Upper lobe of left lung (tissue), 6 donors: Measurements from ENCODE around the gene TYW1. TPM values are rescaled to one million over a fixed set of nuclear protein-coding genes. Genes with fewer than 3 reads are reported as not detected.
A peak's percentile ranks its signal among the peaks of the same experiment; 100 is the strongest.
"Not testable (repeated sequence)": the region's sequence is repeated elsewhere in the genome, so short reads cannot be mapped to it uniquely, and the experiment has no call there.

ENCODE experiments used
- ATAC-seq, 2 donors: fragments of 200-7000 bp; cut with Tn5 transposase; one replicate each; pipeline ENCODE4 v1.9.1; 2022; ENCODE audit warnings: mild to moderate bottlenecking in 2 of 2, moderate library complexity in 2 of 2; ENCODE audit not compliant: low FRiP score in 2 of 2
- DNase-seq, 2 donors: peaks; one replicate each; pipeline ENCODE4 v3.0.0-alpha.2; 2019 to 2020
- H3K27ac ChIP-seq, 4 donors: fragments of 200-600 bp; sonication (generic); one replicate each; pipeline ENCODE4 v1.5.1; 2016 to 2019
- H3K27me3 ChIP-seq, 4 donors: fragments of 200-600 bp; sonication (generic); one replicate each; pipeline ENCODE4 v1.5.1; 2017 to 2019
- H3K36me3 ChIP-seq, 4 donors: fragments of 200-600 bp; sonication (generic); one replicate each; pipeline ENCODE4 v1.5.1; 2016 to 2019
- H3K4me1 ChIP-seq, 4 donors: fragments of 200-600 bp; sonication (generic); one replicate each; pipeline ENCODE4 v1.5.1; 2018 to 2019
- H3K4me3 ChIP-seq, 4 donors: fragments of 200-600 bp; sonication (generic); one replicate each; pipeline ENCODE4 v1.5.1; 2017 to 2019; ENCODE audit warnings: mild to moderate bottlenecking in 2 of 4, moderate library complexity in 1 of 4
- H3K9me3 ChIP-seq, 4 donors: fragments of 200-600 bp; sonication (generic); one replicate each; pipeline ENCODE4 v1.5.1; 2018 to 2019
- EP300 ChIP-seq, 4 donors: sonication (generic); formaldehyde crosslinking; IDR thresholded peaks; one replicate each; pipeline ENCODE4 v1.5.1; 2017; ENCODE audit warnings: antibody characterized with exemption in 4 of 4, control low read depth in 2 of 4
- POLR2A ChIP-seq, 4 donors: fragments of 450-650 bp; IDR thresholded peaks; one replicate each; pipeline ENCODE4 v1.5.1; 2016 to 2017; ENCODE audit warnings: antibody characterized with exemption in 4 of 4, mild to moderate bottlenecking in 2 of 4
- POLR2AphosphoS5 ChIP-seq, 2 donors: sonication (generic); formaldehyde crosslinking; IDR thresholded peaks; one replicate each; pipeline ENCODE4 v1.5.1; 2017; ENCODE audit warnings: antibody characterized with exemption in 2 of 2
- WGBS, 2 donors: methylation state at CpG; one replicate each; pipeline ENCODE4 v1.1.5; 2017 to 2018; 5-methylcytosine and 5-hydroxymethylcytosine counted together
- total RNA-seq, 6 donors: library from RNA; depleted of rRNA in 4 of 6; stranded (reverse); fragments of >200 nt in 4 of 6; gene quantifications; one replicate each; pipeline versions ENCODE4 v1.1.0 to v1.2.1, GENCODE V29; 2016 to 2021
- TF ChIP-seq, protein P1 (sequence below), 6 experiments: fragments of 450-650 bp in 4 of 6; fragments of 200-600 bp in 2 of 6; sonication (generic) in 2 of 6; IDR thresholded peaks; one replicate each; pipeline ENCODE4 v1.5.1; 2016 to 2019; ENCODE audit warnings: antibody characterized with exemption in 6 of 6
- donor health status: DM: no; HTN: no; CAD: no; lungs with moderate emphysema.
- donor health status: DM: no; HTN: yes; CAD: no; lungs with severe emphysema.

Gene TYW1
- 10 to 100 TPM; 13.9 to 40.9 (median 17.2) TPM for total RNA-seq

GRCh38 chr7:66996444-66997191, at the start of gene TYW1:
Gene TYW1 (plus strand): TSS chr7:66996833. CDS start chr7:66996979, 146 bp downstream.
- H3K27ac ChIP-seq: peak within 1 kb of the TSS; percentile 79 to 99 (median 96)
- H3K4me3 ChIP-seq: peak within 1 kb of the TSS; percentile 57 to 89 (median 72)
- peak in 2 of 4 donors; percentile 17 to 80 for TF ChIP-seq POLR2A (IDR thresholded peaks at IDR 0.05)
- peak; percentile 37 to 72 for TF ChIP-seq POLR2AphosphoS5 (IDR thresholded peaks at IDR 0.05)
- DNase-seq (peak; percentile 90 to 99), ATAC-seq (peak; percentile 94 to 99)
- H3K27me3 ChIP-seq, H3K9me3 ChIP-seq: not testable (repeated sequence)
- WGBS, 2 donors: 0% methylated on average over 23 to 43 of the region's 44 CpGs
- peaks cover 6 to 37% (median 22%) of the 10 kb centered on the region in 4 donors for H3K36me3 ChIP-seq
- peaks cover 13 to 24% (median 20%) of the 10 kb centered on the region in 4 donors for H3K4me1 ChIP-seq

DNA sequence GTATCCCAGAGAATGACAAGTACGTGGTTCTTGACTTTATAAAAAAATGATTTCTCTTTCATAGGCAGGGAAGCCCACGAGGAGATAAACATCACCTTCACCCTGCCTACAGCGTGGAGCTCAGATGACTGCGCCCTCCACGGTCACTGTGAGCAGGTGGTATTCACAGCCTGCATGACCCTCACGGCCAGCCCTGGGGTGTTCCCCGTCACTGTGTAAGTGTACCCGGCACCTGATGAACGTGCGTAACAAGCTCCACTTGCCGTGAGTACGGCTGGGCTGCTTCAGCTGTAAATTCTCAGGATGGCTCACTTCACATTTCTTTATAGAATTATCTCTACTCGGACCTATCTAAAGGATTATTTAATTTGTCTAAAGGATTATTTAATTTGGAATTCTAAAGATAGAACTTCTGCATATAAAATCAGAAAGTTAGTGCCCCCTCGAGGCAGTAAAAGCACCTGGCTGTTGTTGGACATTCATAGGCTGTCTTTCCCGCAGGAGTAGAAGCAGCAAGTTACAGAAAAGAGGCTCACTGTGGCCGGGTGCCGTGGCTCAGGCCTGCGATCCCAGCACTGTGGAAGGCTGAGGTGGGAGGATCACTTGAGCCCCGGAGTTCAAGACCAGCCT, 48.0 kb upstream of the TYW1 start:
- Histone ChIP-seq H3K4me3 (no peak overlapping the region), H3K4me1 (peaks cover 0 to 11% (median 5%) of the 10 kb centered on the region in 4 donors), H3K36me3 (peaks cover 45 to 99% (median 75%) of the 10 kb centered on the region in 4 donors), H3K9me3 (no peaks in the 10 kb centered on the region), H3K27me3 (no peaks in the 10 kb centered on the region), H3K27ac (no peak overlapping the region)
- WGBS, 2 donors: 93 to 96% methylated on average over 19 of the region's 19 CpGs
- no peak for ATAC-seq
- DNase-seq: no peak
- no peak for TF ChIP-seq POLR2AphosphoS5 (IDR thresholded peaks at IDR 0.05)
- TF ChIP-seq POLR2A (IDR thresholded peaks at IDR 0.05): no peak
- TF ChIP-seq, protein P1, sequence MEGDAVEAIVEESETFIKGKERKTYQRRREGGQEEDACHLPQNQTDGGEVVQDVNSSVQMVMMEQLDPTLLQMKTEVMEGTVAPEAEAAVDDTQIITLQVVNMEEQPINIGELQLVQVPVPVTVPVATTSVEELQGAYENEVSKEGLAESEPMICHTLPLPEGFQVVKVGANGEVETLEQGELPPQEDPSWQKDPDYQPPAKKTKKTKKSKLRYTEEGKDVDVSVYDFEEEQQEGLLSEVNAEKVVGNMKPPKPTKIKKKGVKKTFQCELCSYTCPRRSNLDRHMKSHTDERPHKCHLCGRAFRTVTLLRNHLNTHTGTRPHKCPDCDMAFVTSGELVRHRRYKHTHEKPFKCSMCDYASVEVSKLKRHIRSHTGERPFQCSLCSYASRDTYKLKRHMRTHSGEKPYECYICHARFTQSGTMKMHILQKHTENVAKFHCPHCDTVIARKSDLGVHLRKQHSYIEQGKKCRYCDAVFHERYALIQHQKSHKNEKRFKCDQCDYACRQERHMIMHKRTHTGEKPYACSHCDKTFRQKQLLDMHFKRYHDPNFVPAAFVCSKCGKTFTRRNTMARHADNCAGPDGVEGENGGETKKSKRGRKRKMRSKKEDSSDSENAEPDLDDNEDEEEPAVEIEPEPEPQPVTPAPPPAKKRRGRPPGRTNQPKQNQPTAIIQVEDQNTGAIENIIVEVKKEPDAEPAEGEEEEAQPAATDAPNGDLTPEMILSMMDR (IDR thresholded peaks at IDR 0.05): no peak
- TF ChIP-seq EP300 (IDR thresholded peaks at IDR 0.05): no peak

- H3K4me1 ChIP-seq: peaks cover 0 to 11% (median 5%) of the 10 kb centered on the region in 4 donors
- 73 to 80% methylated on average over 3 of the region's 3 CpGs for WGBS, 2 donors
- no peak for DNase-seq
- H3K9me3 ChIP-seq: no peaks in the 10 kb centered on the region
- no peak for TF ChIP-seq POLR2AphosphoS5 (IDR thresholded peaks at IDR 0.05)
- TF ChIP-seq, protein P1 (IDR thresholded peaks at IDR 0.05): no peak
- no peak for TF ChIP-seq EP300 (IDR thresholded peaks at IDR 0.05)
- TF ChIP-seq POLR2A (IDR thresholded peaks at IDR 0.05): no peak
- ATAC-seq: no peak
- peaks cover 39 to 97% (median 73%) of the 10 kb centered on the region in 4 donors for H3K36me3 ChIP-seq
- no peak overlapping the region for H3K27ac ChIP-seq
- no peaks in the 10 kb centered on the region for H3K27me3 ChIP-seq
- no peak overlapping the region for H3K4me3 ChIP-seq
Observed at GRCh38 chr7:66950311-66950710, 46.3 kb upstream of the TYW1 start.

- Histone ChIP-seq H3K27me3 (no peaks in the 10 kb centered on the region), H3K27ac (no peak overlapping the region), H3K4me3 (no peak overlapping the region), H3K36me3 (peaks cover 41 to 97% (median 74%) of the 10 kb centered on the region in 4 donors), H3K4me1 (peaks cover 0 to 11% (median 5%) of the 10 kb centered on the region in 4 donors), H3K9me3 (no peaks in the 10 kb centered on the region)
- DNase-seq: no peak
- TF ChIP-seq EP300 (IDR thresholded peaks at IDR 0.05): no peak
- no peak for TF ChIP-seq POLR2AphosphoS5 (IDR thresholded peaks at IDR 0.05)
- no peak for TF ChIP-seq POLR2A (IDR thresholded peaks at IDR 0.05)
- TF ChIP-seq, protein P1 (IDR thresholded peaks at IDR 0.05): no peak
- WGBS, 2 donors: 91 to 94% methylated on average over 8 of the region's 8 CpGs
- no peak for ATAC-seq
Observed at GRCh38 chr7:66950763-66951162, 45.9 kb upstream of the TYW1 start.

DNA sequence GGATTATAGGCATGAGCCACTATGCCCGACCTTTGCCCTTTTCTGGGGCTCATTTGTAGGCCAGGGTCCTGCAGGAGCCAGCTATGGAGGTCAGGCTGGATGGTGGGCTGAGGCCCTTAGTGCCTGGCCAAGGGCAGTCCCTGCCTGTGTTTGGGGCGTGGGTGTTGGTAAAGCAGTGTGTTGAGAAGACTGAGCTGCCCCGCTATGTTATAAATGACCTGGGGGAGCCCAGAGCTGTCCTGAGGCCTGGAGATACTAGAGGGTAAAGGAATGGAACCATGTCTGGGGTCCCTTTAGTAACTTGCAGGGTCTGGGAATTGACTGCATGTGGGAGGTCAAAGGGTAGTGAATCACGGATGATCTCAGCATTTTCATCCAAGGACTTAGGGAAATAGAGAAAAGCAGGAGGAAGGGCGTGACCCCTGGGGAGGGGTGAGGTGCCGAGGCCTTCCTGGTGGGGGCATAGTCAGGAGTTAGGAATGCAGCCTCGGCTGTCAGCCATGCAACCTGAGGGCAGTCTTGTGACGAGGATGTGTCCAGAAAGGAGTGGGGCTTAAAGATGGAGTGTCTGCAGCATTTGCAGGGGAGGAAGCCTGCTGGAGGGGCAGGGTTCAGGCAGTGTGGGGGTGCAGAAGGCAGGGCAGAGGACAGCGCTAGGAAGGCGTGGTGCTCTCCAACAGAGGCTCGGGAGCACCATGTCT, 44.1 kb upstream of the TYW1 start:
- peak in 1 of 2 donors; percentile 16 for ATAC-seq
- Histone ChIP-seq H3K36me3 (peaks cover 40 to 98% (median 78%) of the 10 kb centered on the region in 4 donors), H3K4me1 (no peaks in the 10 kb centered on the region), H3K27me3 (no peaks in the 10 kb centered on the region), H3K9me3 (no peaks in the 10 kb centered on the region), H3K4me3 (no peak overlapping the region), H3K27ac (no peak overlapping the region)
- 81 to 83% methylated on average over 11 of the region's 11 CpGs for WGBS, 2 donors
- no peak for DNase-seq
- TF ChIP-seq, protein P1 (IDR thresholded peaks at IDR 0.05): no peak
- no peak for TF ChIP-seq EP300 (IDR thresholded peaks at IDR 0.05)
- no peak for TF ChIP-seq POLR2AphosphoS5 (IDR thresholded peaks at IDR 0.05)
- TF ChIP-seq POLR2A (IDR thresholded peaks at IDR 0.05): no peak
